Kasumi-1 (cell line): ENCODE data around the gene SLC5A1.

Experiments used
- DNase-seq, 2 experiments: peaks; one replicate each; lab custom pipeline; 2025; lab: John Stamatoyannopoulos, UW

SLC5A1 gene

DNA sequence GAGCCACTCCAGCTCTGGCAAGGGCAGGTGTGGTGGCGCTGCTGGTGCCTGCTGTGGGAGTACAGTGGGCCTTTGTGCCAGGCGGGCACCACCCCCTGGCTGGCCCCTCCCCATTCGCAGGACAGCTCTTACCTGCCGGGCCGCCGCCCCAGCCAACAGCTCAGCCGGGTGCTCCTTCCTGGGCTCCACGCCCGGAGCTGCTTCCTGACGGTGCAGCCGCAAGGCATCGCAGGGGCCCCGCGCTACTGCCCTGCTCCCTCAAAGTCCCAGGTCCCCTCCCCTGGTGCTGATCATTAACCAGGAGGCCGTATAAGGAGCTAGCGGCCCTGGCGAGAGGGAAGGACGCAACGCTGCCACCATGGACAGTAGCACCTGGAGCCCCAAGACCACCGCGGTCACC is at the start of gene SLC5A1:
Gene SLC5A1 (plus strand): TSS at position 338 of the 400 bp plus-strand sequence. CDS start 21 bp downstream, at position 359.
- no peak for DNase-seq

DNA sequence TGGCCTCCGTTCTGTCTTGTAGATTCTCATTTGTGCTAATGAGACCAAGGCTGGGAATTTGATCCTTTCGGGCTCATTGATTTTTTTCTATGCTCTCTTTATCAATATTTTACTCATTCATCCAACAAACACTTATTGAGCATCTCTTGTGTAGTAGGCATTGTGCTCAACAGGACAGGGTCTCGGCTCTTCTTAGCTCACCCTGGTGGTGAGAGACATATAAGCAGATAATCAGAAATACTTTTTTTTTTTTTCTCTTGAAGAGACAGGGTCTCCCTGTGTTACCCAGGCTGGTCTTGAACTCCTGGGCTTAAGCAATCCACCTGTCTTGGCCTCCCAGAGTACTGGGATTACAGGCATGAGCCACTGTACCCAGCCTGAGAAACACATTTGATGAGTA is 48.0 kb upstream of the SLC5A1 start:
- no peak for DNase-seq

DNA sequence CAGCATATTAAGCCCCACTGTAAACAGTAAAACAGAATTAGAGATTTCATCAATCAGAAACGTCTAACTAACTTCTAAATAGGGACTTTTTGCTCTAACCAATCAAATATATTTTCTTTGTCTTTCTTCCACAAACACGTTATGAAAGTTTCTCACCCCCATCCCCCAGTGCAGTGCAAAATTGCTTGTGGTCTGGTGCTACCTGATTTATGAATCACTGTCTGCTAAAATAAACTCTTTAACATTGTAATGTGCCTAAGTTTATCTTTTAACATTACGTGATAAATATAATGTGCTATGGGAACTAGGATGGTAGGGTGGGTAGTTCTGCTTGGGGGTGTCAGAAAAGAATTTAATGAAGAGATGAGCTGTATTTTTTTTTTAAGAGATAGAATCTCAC is 47.3 kb upstream of the SLC5A1 start:
- DNase-seq, result no peak

DNA sequence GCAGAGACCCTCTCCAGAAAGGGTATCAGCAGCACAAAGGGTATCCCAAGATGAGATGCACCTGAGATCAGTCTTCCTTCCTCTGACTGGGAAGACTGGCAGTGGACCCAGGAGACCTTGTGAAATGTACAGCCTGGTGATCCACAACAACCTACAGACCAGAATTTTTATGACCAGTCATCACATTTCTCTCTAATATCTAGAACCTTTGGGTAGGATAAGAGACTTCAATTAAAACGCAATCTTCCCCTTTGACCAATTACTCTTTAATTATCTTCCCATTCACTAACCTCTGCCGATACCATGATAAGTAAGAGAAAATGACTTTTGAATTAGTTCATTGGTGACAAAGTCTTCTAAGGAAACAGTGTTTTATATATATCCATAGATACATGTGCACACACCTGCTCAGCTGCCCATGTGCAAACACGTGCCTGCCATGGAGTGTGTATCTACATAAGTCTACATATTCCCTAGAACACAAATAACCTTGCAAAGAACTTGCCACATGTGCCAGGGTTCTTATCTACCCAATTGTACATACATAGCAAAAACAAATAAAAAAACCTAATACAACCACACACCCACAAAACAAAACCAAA is 44.2 kb upstream of the SLC5A1 start:
- DNase-seq, result no peak

DNA sequence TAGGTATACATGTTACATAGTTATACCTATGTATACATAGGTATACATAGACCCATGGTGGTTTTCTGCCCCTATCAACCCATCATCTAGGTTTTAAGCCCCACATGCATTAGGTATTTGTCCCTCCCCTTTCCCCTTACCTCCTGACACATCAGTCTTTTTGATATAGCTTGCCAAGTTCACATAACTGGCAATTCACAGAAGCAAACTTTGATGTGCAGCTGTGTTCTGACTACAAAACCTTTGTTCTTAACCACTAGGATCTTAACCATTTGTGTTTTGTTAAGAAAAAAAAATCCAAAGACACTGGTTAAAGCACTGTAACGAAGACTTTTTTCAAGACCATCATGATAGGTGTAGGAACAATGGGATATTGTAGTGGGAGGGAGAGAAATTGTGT is 42.9 kb upstream of the SLC5A1 start:
- no peak for DNase-seq

DNA sequence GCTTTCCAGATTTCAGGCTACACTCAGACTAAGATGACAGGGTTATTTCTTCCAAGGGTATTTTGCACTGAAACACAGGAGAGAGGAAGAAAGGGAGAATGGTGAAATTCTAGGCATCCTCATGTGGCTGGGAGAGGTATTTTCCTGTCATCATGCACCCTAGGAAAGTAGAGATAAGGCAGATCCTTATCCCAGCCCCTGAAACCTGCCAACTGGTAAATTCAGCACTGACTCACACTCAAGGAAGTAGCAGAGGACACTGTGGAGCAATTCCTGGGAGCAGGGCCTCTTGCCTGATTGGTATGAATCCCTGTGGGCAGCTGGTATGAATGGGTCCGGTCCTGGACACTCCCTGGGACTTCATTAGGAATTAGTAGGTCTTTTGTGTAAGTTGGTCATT is 37.6 kb upstream of the SLC5A1 start:
- DNase-seq, result no peak

DNA sequence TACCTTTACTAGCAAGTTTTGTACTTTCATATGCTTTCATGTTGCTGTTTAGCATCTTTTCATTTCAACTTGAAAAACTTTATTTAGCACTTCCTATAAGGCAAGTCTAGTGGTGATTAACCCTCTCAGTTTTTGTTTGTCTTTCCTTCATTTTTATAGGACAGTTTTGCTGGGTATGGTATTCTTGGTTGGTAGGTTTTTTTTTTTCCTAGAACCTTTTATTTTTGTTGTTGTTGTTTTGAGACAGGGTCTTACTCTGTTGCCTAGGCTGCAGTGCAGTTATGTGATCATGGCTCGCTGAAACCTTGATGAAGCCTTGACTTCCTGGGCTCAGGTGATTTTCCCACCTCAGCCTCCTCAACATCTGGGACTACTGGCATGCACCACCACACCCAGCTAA is 29.9 kb upstream of the SLC5A1 start:
- no peak for DNase-seq

DNA sequence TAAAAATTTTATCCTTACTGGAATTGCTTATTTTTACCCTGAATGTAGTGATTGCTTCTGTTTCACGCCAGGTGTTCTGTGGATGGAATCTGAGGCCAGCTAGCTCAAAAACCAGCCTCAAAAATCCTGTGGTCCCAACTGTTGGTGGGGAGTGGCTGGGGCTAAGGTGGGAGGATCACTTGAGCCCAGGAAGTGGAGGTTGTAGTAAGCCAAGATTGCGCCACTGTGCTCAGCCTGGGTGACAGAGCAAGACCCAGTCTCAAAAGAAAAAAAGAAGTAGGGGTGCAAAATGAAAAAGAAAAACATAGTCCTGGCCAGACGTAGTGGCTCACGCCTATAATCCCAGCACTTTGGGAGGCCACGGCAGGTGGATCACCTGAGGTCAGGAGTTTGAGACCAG is 27.0 kb upstream of the SLC5A1 start:
- DNase-seq, result no peak

DNA sequence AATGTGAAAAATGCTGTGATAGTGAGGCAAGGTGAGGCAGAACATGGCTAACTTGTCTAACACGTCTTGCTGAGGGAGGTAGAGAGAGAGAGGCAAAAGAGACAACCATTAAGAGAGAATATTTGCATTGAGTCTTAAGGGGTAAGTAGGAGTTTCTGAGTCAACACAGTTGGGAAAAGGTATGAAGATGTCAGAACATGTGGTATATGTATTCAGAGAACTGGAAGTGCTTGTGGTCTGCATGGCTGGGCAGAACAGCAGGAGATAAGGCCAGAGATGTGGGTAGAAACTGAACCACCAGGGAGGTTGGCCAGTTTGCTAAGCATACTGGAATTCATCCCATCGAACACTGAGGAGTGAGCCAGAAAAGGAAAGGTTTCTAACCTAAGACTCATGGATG is 25.0 kb upstream of the SLC5A1 start:
- DNase-seq, result no peak

DNA sequence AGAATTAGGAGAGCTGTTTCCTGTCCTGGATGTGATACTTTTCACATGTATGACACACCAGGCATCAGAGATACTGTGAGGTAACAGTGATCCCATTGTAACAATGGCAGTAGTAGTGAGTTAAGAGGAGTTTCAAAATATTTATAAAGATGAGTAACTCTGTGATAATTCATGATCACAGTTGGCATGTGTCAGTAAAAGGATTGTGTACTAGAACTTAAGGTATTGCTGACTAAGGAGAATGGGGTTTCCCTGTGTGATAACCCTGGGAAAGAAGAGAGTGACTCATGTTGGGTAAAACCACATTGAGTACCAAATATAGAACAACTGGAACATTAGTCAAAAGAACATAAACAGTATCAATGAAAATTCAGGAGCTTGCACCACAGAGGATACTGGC is 22.9 kb upstream of the SLC5A1 start:
- DNase-seq, result no peak

DNA sequence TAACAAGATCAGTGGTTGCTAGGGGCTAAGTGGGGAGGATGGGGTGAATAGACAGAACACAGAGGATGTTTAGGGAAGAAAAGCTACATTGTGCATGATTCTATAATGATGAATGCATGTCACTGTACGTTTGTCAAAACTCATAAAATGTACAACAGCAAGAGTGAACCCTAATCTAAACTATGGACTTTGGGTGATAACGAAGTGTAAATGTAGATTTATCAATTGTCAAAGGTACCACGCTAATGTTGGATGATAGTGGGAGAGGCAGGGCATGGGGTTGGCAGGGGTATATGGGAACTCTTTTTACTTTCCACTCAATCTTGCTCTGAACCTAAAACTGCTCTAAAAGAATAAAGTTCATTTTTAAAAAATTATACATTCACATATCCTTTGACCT is 21.3 kb upstream of the SLC5A1 start:
- no peak for DNase-seq

DNA sequence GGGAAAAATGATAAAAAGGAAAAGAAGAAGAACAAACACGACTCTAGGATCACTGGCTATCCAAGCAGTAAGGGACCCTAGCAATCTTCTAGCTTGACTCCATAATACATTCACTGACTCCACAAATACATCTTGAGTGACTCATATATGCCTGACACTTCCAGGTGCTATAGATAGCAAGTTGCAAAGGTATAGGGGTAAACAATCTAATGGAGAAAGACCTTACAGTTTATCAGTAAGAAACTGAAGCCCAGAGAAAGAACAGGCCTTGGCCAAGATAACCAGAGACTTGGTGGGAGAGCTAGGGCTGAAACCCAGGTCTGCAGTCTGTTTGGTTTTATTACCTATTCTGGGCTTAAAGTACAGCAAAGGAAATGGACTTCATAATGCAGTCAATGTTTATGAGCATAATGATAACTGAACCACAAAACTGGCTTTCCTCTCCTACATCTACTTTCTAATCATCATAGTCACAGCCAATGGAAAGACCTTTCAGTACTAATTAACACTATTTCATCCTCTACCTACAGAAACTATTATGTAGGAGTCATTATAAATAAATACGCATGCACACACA is 19.7 kb upstream of the SLC5A1 start:
- no peak for DNase-seq

DNA sequence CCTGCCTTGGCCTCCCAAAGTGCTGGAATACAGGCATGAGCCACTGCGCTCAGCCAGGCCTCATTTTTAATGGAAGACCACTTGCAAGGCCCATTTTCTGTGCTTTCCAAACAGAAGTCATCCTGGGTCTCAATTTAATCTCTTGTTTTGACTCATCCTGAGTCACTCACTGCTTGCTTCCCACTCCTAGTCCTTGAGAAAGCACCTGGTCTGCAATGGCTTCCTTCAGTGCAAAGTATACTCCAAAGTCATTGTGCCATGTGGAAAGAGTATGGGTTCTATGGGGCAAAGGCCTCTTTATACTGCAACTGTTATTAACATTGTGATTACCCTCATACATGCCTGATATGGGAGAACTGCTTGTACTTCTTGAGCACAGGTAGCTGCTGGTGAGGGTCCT is 18.3 kb upstream of the SLC5A1 start:
- DNase-seq, result no peak

DNA sequence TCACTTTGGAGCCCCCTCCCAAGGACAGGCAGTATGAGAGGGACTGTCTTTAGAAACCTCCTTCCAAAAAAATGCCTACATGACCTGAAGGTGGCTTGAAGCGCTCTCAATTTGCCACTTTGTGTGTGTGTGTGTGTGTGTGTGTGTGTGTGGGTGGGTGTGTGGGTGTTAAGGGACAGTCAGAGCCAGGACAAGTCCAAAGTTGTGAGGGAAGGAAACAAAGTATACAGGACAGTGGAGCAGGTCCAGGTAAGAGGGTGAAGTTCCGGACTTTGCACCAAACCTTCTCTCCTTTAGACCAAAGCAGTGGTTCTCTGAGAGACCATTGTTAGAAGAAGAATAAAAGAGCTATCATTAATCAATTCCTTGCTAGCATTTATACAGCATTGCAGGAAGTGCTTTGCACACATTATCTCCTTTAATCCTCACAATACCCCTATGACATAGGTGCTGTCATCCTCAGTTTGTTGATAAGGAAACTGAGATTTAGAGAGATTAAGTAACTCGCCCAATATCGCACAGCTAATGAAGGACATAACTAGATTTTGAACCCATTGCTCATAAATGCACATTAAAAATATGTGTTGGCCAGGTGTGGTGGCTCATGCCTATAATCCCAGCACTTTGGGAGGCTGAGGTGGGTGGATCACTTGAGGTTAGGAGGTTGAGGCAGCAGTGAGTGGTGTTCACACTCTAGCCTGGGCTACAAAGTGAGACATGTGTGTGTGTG is 12.4 kb upstream of the SLC5A1 start:
- DNase-seq, result no peak

DNA sequence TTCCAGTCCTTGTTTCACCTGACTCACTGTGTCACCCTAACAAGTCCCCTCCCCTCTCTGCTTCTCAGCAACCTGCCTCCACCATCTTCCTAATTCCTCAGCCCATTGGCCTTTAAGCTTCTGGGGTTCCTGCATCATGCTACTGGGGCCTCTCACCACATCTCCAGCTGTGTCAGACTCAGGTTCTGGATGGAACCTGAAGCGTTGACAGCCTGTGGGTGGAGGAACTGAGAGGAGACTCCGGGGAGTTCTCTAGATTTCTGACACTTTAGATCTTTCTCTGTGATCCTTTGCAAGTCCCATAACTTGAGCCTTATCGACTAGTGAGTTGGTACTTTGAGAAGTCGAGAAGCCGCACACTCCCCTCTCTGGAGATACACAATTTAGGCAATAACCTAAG is 11.6 kb upstream of the SLC5A1 start:
- DNase-seq, result no peak

DNA sequence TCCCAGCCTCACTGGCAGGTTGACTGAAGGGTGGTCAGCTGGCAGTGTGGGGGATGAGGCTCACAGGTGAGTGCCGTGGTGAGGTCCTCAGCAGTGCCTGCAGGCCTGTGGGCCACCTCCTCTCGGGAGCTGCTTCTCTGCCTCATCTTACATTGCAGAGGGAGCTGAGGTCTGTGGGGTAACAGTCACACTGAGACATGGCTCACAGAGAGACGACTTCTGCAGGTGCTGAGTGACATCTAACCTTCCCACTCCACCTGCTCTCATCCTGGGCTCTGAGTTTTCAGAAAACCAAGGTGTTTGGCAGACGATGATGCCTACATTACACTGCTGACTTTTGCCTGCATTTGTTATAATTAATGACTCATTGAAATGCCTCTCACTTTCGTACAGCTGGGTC is 8.8 kb upstream of the SLC5A1 start:
- DNase-seq, result no peak

DNA sequence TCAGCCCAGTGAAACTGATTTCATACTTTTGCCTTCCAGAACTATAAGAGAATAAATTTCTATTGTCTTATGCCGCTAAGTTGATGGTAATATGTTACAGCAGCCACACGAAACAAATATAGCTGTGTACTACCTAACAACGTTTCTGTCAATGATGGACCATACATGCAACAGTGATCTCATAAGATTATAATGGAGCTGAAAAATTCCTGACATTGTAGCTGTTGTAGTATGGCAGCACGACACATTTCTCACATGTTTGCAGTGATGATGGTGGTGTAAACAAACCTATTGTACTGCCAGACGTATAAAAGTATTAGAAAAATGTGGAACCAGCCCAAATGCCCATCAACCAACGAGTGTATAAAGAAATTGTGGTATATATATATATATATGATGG is 5.8 kb upstream of the SLC5A1 start:
- DNase-seq, result no peak

DNA sequence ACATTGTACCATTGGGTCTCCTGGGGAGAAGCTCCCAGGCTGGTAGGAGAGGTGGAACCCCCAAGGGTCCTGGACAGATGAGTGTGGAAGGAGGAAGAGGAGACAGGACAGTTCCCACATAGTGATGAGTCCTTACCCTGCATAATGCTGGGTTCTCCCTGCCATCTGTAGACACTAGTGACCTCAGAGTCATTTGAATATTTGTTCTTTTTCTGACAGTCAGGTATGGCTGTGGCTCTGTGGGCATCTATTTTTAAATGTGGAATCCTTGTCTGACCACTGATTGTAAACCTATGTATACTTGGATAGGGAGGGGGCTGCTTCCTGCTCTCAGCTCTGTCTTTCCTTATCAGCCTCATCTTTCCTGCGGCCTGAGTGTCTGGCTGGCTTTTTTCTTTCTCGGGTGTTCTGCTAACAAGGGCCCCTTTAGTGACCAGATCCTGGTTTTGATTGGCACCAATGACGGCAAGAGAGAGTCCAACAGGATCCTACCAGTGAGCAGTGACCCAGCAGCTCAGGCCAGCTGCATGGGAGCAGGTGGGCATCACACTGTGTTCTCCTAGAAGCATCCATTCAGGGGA is 2.6 kb upstream of the SLC5A1 start:
- DNase-seq, result no peak

DNA sequence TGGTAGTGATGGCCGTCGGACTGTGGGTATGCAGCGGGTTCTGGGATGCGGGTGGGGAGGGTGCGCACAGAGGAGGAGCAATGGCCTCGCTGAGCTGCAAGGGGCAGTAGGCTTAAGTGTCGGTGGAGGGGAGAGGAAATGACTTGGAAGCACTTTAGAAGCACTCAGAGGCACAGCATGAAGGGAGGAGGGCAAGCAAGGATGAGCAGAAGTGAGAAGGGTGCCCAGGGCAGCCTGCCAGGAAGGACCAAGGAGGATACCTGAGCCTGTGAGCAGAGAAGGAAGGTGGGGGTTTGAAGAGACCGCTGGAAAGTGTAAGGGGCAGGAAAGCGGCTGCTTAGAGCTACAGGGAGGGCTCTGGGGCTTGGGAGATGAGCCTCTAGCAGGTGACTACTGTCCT is 330 bp downstream of the SLC5A1 start:
- DNase-seq, result no peak

DNA sequence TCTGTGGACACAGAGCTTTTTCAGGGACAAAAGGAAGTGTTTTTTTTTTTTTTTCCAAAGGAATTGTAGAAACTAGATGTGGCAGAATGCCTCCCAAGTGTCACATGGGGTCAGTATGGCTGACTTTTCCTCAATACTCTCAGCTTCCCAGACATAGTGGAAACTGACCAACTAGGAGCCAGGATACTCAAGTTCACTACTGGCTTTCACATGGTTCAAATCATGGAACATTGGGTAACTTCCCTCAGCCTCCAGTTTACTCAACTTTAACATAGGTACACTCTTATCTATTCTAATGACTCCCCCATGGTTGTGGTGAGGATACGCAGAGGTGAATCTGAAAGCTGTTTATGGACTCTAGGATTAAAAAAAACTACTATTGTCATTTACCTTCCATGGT is 1.4 kb downstream of the SLC5A1 start:
- no peak for DNase-seq

DNA sequence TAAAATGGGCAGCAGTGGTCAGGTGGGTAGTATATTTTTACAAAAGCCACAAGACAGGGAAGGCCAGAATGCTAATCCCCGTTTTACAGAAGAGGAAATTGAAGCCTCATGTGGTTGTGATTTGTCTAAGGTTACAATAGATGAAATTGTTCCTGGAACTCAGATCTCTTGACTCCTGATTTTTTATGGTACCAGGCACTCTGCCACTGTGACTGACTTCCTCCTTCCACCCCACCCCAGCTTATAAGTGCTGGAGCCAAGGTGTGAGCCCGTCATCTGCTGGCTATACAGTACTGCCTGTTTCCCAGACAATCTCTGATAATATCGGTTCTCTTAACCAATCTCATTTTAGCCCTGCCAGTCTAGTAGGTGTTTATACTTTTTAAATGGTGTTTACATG is 1.9 kb downstream of the SLC5A1 start:
- DNase-seq, result no peak

DNA sequence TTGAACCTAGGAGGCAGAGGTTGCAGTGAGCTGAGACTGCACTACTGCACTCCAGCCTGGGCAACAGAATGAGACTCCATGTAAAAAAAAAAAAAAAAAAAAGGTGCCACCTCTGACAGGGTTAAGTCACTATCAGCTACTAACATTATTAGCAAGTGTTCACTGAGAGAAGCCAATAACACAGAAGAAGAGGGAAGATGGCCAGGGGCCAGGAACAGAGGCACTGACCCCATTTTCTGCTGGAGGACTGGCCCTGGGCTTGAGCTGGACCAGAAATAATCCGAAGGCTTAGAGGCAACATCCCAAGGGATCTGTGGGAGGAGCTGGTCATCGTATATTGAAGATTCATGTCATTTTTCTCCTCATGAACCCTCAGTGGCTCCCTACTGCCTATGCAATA is 5.0 kb downstream of the SLC5A1 start:
- DNase-seq, result no peak
